ENCODE results near the gene MAEA.

The MAEA gene

DNA sequence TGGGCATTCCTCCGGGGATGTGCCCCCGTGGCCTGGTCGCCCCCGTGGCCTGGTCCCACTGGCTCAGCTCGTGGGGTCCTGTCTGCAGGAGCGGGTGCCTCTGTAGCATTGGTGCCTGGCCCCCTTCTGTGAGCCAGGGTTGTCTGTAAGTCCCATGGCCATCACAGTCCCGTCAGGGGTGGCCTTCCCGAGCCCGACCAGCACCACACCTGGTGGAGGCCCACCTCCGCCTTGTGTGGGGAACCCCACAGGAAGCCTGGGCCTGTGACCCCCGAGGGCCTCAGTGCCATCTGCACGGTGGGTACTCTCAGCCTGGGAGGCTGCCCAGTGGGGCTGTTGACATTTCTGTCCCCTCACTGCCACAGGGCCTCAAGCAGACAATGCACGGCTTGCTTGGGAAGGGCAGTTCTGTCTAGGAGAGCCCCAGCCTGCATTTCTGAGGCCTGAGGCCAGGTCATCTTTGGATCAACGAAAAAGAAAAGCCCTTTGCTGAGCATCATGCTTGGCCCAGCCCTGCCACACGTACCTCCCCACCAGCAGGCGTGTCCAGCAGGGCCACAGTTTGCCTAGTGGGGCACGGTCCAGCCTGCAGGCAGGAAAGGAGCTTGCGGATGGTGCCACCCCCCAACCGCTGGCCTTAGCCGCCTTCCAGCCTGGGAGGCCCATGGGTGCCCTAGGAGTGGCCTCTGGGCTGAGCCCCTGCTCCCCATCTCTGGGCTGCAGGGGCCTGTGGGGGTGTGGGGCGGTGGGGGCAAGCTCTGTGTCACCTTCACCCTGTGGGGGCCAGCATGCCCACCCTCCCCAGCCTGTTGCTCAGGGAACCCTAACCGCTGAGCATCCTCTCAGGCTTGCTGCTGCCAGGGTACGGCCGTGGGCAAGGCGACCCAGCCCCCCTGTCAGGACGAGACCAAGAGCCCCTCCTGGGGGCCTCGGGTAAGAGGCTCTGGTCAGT is 93.4 kb downstream of the MAEA start:
- no peak for DNase-seq

GRCh38 chr4:1383728-1384591 is 94.3 kb downstream of the MAEA start:
- no peak for DNase-seq

- no peak for DNase-seq
Measured at GRCh38 chr4:1384675-1385372, 95.1 kb downstream of the MAEA start.

DNA sequence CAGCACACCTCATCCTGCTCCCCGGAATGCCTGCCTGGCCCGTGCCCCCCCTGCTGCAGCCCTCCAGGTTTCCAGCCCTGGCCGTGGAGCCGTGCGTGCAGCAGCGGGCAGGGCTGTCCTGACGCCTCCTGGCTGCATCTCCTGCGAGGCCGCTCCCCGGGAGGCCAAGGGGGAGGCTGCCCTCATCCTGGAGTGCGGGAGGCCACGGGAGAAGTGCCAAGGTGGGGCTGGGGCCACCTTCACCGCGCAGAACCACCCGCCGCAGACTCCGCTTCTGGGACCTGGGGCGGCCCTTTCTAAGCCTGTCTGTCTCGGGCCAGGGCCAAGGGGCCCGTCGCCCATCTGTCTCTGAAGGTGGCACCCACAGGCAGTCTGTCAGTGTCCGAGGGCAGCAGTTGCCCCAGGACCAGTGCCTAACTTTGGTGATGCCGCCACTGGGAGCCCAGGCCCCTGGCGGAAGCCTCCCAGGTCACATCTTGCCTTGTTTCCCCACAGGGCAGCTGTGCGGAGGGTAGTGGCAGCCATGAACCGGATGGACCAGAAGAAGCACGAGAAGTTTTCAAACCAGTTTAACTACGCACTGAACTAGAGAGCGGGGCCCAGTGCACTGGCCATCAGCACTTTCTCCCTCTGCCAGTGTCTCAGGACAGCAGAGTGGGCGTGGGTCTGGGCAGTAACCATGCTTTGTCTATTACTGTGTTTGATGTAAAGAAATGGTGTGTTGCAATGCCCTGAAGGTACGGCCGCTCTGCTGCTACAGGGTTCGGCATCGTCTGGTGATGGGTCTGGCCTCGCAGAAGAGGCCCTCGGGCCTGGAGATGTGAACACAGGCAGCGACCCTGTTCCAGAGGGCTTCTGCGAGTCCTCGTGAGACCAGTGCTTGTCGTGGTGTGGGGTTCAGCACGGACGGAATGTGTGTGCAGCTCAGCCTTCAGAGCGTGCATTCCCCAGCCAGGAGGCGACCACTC is 96.0 kb downstream of the MAEA start:
- DNase-seq: no peak
